ENCODE results near the gene SMC4. TPM values are rescaled to one million over a fixed set of nuclear protein-coding genes. Genes with fewer than 3 reads are reported as not detected.

Gene SMC4
- total and polyA plus RNA-seq, 2 of the 13 experiments (the other 11 are each of a cell fraction or from before 2014, with no cell fraction given) = 19.2 to 74.3 TPM

- TF ChIP-seq SOX5 (CRISPR knock-in tag; IDR thresholded peaks at IDR 0.05; ENCODE audit: borderline replicate concordance) (no peak), JDP2 (CRISPR knock-in tag; IDR thresholded peaks at IDR 0.05; ENCODE audit: borderline replicate concordance) (no peak), GABPB1 (CRISPR knock-in tag; IDR thresholded peaks at IDR 0.05) (no peak), MAFK (conservative IDR thresholded peaks at IDR 0.05 in 1 of 2, IDR thresholded peaks at IDR 0.05 in 1 of 2; ENCODE audit: low read length in 2 of 2) (no peak), CHD4 (IDR thresholded peaks at IDR 0.05; ENCODE audit: borderline replicate concordance, low read length) (no peak), ZNF501 (CRISPR knock-in tag; IDR thresholded peaks at IDR 0.05) (no peak), KDM1A (CRISPR knock-in tag; IDR thresholded peaks at IDR 0.05) (no peak), MTERF4 (CRISPR knock-in tag; IDR thresholded peaks at IDR 0.05) (no peak)
- TF ChIP-seq, protein P1, sequence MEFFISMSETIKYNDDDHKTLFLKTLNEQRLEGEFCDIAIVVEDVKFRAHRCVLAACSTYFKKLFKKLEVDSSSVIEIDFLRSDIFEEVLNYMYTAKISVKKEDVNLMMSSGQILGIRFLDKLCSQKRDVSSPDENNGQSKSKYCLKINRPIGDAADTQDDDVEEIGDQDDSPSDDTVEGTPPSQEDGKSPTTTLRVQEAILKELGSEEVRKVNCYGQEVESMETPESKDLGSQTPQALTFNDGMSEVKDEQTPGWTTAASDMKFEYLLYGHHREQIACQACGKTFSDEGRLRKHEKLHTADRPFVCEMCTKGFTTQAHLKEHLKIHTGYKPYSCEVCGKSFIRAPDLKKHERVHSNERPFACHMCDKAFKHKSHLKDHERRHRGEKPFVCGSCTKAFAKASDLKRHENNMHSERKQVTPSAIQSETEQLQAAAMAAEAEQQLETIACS (CRISPR knock-in tag; IDR thresholded peaks at IDR 0.05) = no peak
- TF ChIP-seq, protein P2, sequence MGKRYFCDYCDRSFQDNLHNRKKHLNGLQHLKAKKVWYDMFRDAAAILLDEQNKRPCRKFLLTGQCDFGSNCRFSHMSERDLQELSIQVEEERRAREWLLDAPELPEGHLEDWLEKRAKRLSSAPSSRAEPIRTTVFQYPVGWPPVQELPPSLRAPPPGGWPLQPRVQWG (CRISPR knock-in tag; IDR thresholded peaks at IDR 0.05; ENCODE audit: borderline replicate concordance, low read depth) = no peak
Observed at GRCh38 chr3:160403028-160403545, 3.6 kb downstream of the SMC4 start (continued).
